ENCODE measurements around the gene PPP6R2. TPM values are rescaled to one million over a fixed set of nuclear protein-coding genes. Genes with fewer than 3 reads are reported as not detected.

PPP6R2 gene
- total RNA-seq, 1 experiment from 2014 or later = 61.3 TPM

- DNase-seq (ENCODE audit: low read depth, low spot score) = no peak
- ATAC-seq = no peak
- TF ChIP-seq RAD21 (IDR thresholded peaks at IDR 0.05; ENCODE audit: low read depth) (no peak), POLR2AphosphoS5 (IDR thresholded peaks at IDR 0.05; ENCODE audit: low read depth, low read length) (no peak), ZFX (IDR thresholded peaks at IDR 0.05) (no peak)
- no peaks in the 10 kb centered on the region for H3K9me2 ChIP-seq (ENCODE audit: insufficient read depth)
- H4K20me1 ChIP-seq (ENCODE audit: insufficient read depth) = no peaks in the 10 kb centered on the region
- H3K4me2 ChIP-seq (ENCODE audit: low read length) = no peak overlapping the region
- no peaks in the 10 kb centered on the region for H3K27me3 ChIP-seq (ENCODE audit: insufficient read depth, low read length)
- intact Hi-C loops (cut with micrococcal nuclease) = no loop called here
- H3K79me2 ChIP-seq (ENCODE audit: insufficient read depth, low read length) = no peaks in the 10 kb centered on the region; the same call in 1 of the 2 replicates
- POLR2A ChIA-PET = no interaction called here
- RAD21 ChIA-PET (ENCODE audit: low non-redundant PET in 1 of 2, low total read pairs in 2 of 2, uncharacterized antibody in 2 of 2, unreplicated experiment in 2 of 2) = no interaction called here
- H3K36me3 ChIP-seq (ENCODE audit: control insufficient read depth in 1 of 2, insufficient read depth in 2 of 2, low read length in 2 of 2) = peaks cover 22 to 29% of the 10 kb centered on the region in 2 experiments; a peak in 3 of 4 replicates
- no peak overlapping the region for H3K4me3 ChIP-seq (replicated peaks in 1 of 2; ENCODE audit: low read depth in 1 of 2, low read length in 2 of 2)
- CTCF ChIA-PET = no interaction called here
- H3K9ac ChIP-seq (ENCODE audit: low read length) = no peak overlapping the region
- H2AFZ ChIP-seq (ENCODE audit: low read depth, low read length, poor library complexity, severe bottlenecking) = no peak overlapping the region
- no peaks in the 10 kb centered on the region for H3K4me1 ChIP-seq (ENCODE audit: control insufficient read depth in 1 of 2, insufficient read depth in 2 of 2, low read length in 2 of 2)
- BruUV-seq (replicated peaks) = no TSS peak
- H3K27ac ChIP-seq (ENCODE audit: low read depth, low read length) = no peak overlapping the region
- no peaks in the 10 kb centered on the region for H3K9me3 ChIP-seq (ENCODE audit: control insufficient read depth in 1 of 2, insufficient read depth in 1 of 2, low read depth in 1 of 2, low read length in 2 of 2)
Observed at GRCh38 chr22:50463188-50463900, 120.2 kb downstream of the PPP6R2 start.

DNA sequence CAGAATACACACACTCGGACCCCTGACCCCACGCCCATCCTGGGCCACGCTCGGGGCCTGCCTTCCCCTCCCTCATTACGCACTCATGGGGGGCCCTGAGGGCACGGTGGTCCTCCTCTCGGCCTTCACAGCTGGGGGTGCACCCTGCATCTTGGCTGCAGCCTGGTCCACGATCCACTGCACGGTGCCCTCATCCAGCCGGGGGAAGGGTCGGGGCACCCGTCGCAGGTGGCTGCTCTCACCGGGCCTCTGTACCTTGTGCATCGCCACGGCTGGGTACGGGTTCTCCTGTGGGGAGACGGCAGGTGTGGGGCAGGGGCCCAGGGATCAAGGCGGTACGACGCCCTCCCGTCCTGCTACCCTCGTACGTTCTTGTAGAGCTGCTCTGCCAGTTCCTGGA lies 121.3 kb downstream of the PPP6R2 start:
- Histone ChIP-seq H3K9ac (ENCODE audit: low read length) (no peak overlapping the region), H3K9me2 (ENCODE audit: insufficient read depth) (no peaks in the 10 kb centered on the region), H3K4me2 (ENCODE audit: low read length) (no peak overlapping the region), H3K27me3 (ENCODE audit: insufficient read depth, low read length) (no peaks in the 10 kb centered on the region), H3K79me2 (ENCODE audit: insufficient read depth, low read length) (peaks cover 10% of the 10 kb centered on the region), H3K4me1 (ENCODE audit: control insufficient read depth in 1 of 2, insufficient read depth in 2 of 2, low read length in 2 of 2) (peaks cover 0 to 4% of the 10 kb centered on the region in 2 experiments; a peak in 2 of 4 replicates), H3K4me3 (replicated peaks in 1 of 2; ENCODE audit: low read depth in 1 of 2, low read length in 2 of 2) (no peak overlapping the region), H4K20me1 (ENCODE audit: insufficient read depth) (no peaks in the 10 kb centered on the region), H3K27ac (ENCODE audit: low read depth, low read length) (no peak overlapping the region), H3K9me3 (ENCODE audit: control insufficient read depth in 1 of 2, insufficient read depth in 1 of 2, low read depth in 1 of 2, low read length in 2 of 2) (no peaks in the 10 kb centered on the region), H2AFZ (ENCODE audit: low read depth, low read length, poor library complexity, severe bottlenecking) (no peak overlapping the region), H3K36me3 (ENCODE audit: control insufficient read depth in 1 of 2, insufficient read depth in 2 of 2, low read length in 2 of 2) (peaks cover 15 to 29% of the 10 kb centered on the region in 2 experiments; a peak in 3 of 4 replicates)
- DNase-seq (ENCODE audit: low read depth, low spot score) (no peak), ATAC-seq (no peak)
- intact Hi-C loops (cut with micrococcal nuclease) = no loop called here
- RAD21 ChIA-PET (ENCODE audit: low non-redundant PET in 1 of 2, low total read pairs in 2 of 2, uncharacterized antibody in 2 of 2, unreplicated experiment in 2 of 2) = no interaction called here
- CTCF ChIA-PET = no interaction called here
- no TSS peak for BruUV-seq (replicated peaks)
- POLR2A ChIA-PET = no interaction called here
- TF ChIP-seq ZNF274 (IDR thresholded peaks at IDR 0.05; ENCODE audit: low read depth, low read length) = no peak
- TF ChIP-seq EGR1 (IDR thresholded peaks at IDR 0.05; ENCODE audit: low read depth) = no peak
- TF ChIP-seq, protein P1, sequence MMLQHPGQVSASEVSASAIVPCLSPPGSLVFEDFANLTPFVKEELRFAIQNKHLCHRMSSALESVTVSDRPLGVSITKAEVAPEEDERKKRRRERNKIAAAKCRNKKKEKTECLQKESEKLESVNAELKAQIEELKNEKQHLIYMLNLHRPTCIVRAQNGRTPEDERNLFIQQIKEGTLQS (IDR thresholded peaks at IDR 0.05) = no peak
- TF ChIP-seq, protein P2, sequence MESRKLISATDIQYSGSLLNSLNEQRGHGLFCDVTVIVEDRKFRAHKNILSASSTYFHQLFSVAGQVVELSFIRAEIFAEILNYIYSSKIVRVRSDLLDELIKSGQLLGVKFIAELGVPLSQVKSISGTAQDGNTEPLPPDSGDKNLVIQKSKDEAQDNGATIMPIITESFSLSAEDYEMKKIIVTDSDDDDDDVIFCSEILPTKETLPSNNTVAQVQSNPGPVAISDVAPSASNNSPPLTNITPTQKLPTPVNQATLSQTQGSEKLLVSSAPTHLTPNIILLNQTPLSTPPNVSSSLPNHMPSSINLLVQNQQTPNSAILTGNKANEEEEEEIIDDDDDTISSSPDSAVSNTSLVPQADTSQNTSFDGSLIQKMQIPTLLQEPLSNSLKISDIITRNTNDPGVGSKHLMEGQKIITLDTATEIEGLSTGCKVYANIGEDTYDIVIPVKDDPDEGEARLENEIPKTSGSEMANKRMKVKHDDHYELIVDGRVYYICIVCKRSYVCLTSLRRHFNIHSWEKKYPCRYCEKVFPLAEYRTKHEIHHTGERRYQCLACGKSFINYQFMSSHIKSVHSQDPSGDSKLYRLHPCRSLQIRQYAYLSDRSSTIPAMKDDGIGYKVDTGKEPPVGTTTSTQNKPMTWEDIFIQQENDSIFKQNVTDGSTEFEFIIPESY (IDR thresholded peaks at IDR 0.05; ENCODE audit: extremely low read depth, insufficient replicate concordance, low read length) = no peak
- TF ChIP-seq EZH2 (IDR thresholded peaks at IDR 0.05) = no peak
- TF ChIP-seq SP1 (IDR thresholded peaks at IDR 0.05; ENCODE audit: low read depth) = no peak
- TF ChIP-seq ELF1 (IDR thresholded peaks at IDR 0.05; ENCODE audit: borderline replicate concordance, low read depth) = no peak
- no peak for TF ChIP-seq SRF (IDR thresholded peaks at IDR 0.05; ENCODE audit: low read depth)
- TF ChIP-seq, protein P3, sequence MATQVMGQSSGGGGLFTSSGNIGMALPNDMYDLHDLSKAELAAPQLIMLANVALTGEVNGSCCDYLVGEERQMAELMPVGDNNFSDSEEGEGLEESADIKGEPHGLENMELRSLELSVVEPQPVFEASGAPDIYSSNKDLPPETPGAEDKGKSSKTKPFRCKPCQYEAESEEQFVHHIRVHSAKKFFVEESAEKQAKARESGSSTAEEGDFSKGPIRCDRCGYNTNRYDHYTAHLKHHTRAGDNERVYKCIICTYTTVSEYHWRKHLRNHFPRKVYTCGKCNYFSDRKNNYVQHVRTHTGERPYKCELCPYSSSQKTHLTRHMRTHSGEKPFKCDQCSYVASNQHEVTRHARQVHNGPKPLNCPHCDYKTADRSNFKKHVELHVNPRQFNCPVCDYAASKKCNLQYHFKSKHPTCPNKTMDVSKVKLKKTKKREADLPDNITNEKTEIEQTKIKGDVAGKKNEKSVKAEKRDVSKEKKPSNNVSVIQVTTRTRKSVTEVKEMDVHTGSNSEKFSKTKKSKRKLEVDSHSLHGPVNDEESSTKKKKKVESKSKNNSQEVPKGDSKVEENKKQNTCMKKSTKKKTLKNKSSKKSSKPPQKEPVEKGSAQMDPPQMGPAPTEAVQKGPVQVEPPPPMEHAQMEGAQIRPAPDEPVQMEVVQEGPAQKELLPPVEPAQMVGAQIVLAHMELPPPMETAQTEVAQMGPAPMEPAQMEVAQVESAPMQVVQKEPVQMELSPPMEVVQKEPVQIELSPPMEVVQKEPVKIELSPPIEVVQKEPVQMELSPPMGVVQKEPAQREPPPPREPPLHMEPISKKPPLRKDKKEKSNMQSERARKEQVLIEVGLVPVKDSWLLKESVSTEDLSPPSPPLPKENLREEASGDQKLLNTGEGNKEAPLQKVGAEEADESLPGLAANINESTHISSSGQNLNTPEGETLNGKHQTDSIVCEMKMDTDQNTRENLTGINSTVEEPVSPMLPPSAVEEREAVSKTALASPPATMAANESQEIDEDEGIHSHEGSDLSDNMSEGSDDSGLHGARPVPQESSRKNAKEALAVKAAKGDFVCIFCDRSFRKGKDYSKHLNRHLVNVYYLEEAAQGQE (IDR thresholded peaks at IDR 0.05; ENCODE audit: low read depth) = no peak
